GM18511 (cell line): ENCODE results near the gene NOP10.
"Not testable (repeated sequence)": the region's sequence is repeated elsewhere in the genome, so short reads cannot be mapped to it uniquely, and the experiment has no call there.

Experiments
- ATAC-seq: cut with Tn5 transposase; IDR thresholded peaks from one replicate; pipeline ENCODE4 v1.9.1; 2021; ENCODE audit warnings: mild to moderate bottlenecking, moderate library complexity; ENCODE audit not compliant: unreplicated experiment

The NOP10 gene

DNA sequence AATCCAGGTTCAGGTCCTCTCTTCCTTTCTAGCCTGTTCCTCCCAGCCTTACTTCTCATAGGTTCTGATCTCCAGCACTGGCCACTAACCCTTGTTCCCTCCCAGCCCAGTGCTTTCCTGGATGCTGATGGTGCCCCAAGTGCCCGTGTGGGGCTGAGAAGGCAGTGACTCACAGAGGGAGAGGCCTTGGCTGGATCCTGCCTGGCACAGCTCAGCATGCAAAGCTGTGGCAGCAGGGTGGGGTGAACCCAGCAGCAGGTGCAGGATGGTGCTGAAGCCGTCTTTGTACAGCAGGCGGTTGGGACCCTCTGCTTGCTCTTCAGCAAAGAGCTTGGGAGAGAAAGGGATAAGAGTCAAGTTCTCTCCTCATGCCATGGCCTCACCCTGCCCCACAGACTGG is 16.5 kb upstream of the NOP10 start:
- no peak for ATAC-seq

DNA sequence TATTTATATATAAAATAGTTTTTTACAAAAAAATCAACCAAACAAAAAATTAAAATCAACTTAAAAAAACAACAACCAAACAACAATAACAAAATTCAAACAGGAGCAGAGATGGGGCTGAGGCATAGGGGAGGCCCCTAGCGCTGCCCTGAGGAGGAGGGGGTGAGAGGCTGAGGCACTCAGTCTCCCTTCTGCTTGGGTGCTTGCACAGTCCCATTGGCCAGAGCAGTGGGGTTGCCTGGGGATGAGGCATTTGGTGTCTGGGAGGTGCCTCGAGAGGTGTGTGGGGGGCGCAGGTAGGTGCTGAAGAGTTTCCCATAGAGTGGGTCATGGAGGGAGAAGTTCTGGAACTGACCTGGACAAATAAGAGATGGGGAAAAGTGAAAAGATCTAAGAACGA is 16.0 kb upstream of the NOP10 start:
- ATAC-seq = no peak

DNA sequence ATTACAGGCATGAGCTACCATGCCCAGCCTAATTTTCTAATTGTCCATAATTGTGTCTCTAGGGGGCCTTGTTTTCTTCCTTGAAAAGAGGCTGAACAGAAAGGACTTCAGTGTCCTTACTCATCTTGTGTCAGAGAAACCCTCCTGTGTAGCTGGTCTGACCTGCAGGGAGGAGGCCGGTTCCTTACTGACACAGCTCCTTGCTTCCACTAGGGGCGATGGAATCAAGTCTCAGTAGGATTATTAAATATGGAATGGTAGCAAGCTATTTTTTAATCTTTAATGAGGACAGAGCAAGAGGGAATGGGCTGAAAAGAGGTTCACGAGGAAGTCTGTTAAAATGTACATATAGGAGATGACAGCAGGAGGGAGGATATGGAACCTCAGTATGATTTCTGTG is 15.4 kb upstream of the NOP10 start:
- no peak for ATAC-seq

DNA sequence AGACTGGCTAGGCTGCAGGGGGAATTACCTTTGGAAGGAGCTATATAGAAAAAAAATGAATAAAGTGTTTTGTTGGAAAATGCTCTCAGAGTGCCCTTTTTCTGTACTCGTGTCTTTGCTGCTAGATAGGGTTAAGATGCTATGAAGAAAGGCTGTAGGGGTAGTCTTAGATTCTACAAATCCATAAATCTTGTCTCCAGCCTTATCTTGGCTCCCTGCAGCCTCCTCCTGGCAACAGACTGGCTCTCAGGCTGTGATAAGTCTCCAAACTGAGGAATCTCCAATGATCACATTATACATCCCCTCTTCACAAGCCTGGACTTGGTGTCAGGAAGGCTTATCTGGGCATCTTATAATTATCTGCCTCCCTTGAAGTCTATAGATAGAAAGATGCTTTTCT is 14.7 kb upstream of the NOP10 start:
- ATAC-seq = no peak

DNA sequence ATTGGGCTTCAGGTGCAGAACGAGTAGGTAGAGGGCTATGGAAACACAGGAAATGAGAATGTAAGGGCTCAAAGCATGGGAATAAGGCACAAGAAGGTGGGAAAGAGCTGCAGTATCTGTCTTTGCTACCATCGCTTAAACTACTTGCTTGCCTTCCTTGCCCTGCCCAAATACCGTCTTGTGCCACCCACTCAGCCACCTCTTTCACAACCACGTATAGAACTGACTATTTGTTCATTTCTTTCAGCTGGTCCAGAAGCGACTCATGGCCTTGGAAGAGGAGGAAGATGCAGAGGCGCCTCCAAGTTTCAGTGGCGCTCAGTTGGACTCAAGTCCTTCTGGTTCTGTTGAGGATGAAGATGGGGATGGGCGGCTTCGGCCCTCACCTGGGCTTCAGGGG is 12.3 kb upstream of the NOP10 start:
- no peak for ATAC-seq

DNA sequence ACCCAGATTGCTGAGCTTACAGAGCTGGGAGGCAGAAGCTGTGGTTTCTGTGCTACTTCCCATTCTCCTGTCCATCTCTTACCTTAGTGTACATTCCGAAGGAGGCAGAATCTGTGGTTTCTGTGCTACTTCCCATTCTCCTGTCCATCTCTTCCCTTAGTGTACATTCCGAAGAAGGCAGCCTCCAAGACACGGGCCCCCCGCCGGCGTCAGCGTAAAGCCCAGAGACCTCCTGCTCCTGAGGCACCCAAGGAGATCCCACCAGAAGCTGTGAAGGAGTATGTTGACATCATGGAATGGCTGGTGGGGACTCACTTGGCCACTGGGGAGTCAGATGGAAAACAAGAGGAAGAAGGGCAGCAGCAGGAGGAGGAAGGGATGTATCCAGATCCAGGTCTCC is 11.3 kb upstream of the NOP10 start:
- no peak for ATAC-seq

DNA sequence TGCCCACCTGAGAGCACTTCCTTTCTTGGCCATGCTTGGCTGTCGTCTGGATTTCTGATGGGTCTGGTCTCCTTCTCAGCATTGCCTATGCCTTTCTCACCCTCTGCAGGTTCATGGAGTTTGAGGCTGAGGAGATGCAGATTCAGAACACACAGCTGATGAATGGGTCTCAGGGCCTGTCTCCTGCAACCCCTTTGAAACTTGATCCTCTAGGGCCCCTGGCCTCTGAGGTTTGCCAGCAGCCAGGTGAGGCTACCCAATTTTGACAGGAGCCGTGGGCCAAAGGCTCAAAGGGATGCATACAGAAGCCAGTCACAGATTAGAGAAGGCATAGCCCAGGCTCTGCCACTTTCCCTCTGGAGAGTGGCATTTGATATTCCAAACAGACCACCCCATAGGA is 10.7 kb upstream of the NOP10 start:
- no peak for ATAC-seq

DNA sequence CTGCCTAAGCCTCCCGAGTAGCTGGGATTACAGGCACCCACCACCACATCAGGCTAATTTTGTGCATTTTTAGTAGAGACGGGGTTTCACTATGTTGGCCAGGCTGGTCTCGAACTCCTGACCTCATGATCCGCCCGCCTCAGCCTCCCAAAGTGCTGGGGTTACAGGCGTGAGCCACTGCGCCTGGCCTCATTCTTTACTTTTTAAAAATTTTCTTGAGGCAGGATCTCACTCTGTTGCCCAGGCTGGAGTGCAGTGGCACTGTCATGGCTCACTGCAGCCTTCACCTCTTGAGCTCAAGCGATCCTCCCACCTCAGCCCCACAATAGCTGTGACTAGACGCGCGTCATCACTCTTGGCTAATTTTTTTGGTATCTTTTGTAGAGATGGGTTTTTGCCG is 10.1 kb upstream of the NOP10 start:
- ATAC-seq = not testable (repeated sequence)

DNA sequence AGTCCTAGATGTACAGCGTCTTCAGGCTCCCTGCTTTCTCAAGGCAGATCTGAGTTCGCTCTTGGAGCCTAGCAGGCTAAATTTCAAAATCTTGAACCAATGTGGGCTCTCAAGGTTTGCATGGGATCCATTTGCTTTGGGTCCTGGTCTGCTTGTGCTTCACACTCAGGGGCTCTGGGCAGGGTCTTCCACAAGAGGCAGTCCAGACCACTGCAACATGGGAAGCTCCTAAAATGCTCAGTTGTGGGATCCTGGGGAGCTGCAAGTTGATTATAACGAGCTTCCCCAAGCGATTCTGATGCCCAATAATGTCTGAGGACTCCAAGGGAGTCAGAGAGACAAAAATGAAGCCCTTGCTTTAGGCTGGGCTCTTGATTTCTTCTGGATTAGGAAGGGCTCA is 6.8 kb upstream of the NOP10 start:
- ATAC-seq = no peak

DNA sequence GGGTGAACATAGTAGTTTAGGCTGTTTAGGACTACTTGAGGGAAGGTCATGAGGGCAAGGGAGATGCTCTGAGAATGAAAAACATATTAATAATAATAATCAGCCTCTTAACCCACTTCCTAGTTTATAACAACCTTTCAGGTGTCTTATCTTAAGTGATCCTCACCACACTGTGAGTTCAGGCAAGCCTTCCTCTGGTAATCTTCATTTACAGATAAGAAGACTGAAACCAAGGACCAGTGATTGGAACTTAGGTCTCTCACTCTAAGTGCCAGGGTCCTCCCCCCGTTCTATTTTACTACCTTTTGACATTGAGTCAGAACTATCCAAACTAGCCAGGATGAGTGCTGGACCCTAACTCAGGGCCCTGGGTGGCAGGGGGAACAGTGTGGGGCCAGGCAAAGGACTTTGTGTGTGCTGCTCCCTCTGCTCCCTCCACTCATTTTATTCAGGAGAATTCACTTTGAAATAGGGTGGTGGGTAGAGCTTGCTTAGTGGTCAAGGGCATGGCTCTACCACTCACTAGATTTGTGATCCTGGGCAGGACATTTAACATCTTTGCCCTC is 5.9 kb upstream of the NOP10 start:
- no peak for ATAC-seq

DNA sequence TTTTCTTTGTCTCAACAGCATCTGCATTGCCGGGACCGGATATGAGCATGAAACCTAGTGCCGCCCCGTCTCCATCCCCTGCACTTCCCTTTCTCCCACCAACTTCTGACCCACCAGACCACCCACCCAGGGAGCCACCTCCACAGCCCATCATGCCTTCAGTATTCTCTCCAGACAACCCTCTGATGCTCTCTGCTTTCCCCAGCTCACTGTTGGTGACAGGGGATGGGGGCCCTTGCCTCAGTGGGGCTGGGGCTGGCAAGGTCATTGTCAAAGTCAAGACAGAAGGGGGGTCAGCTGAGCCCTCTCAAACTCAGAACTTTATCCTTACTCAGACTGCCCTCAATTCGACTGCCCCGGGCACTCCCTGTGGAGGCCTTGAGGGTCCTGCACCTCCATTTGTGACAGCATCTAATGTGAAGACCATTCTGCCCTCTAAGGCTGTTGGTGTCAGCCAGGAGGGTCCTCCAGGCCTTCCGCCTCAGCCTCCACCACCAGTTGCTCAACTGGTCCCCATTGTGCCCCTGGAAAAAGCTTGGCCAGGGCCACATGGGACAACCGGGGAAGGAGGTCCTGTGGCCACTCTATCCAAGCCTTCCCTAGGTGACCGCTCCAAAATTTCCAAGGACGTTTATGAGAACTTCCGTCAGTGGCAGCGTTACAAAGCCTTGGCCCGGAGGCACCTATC is 5.2 kb upstream of the NOP10 start:
- no peak for ATAC-seq

DNA sequence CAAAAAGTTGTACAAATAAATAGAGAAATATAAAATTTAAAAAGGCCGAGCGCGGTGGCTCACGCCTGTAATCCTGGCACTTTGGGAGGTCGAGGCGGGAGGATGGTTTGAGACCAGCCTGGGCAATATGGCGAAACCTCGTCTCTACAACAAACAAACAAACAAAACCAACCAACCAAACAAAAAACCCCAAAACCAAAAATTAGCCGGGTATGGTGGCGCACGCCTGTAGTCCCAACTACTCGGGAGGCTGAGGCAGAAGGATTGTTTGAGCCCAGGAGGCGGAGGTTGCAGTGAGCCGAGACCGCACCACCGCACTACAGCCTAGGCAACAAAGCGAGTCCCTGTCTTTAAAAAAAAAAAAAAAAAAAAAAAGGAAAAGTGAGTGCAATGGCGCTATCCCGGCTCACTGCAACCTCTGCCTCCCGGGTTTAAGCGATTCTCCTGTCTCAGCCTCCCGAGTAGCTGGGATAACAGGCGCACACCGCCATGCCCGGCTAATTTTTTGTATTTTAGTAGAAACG is 661 bp downstream of the NOP10 start:
- ATAC-seq = not testable (repeated sequence)

DNA sequence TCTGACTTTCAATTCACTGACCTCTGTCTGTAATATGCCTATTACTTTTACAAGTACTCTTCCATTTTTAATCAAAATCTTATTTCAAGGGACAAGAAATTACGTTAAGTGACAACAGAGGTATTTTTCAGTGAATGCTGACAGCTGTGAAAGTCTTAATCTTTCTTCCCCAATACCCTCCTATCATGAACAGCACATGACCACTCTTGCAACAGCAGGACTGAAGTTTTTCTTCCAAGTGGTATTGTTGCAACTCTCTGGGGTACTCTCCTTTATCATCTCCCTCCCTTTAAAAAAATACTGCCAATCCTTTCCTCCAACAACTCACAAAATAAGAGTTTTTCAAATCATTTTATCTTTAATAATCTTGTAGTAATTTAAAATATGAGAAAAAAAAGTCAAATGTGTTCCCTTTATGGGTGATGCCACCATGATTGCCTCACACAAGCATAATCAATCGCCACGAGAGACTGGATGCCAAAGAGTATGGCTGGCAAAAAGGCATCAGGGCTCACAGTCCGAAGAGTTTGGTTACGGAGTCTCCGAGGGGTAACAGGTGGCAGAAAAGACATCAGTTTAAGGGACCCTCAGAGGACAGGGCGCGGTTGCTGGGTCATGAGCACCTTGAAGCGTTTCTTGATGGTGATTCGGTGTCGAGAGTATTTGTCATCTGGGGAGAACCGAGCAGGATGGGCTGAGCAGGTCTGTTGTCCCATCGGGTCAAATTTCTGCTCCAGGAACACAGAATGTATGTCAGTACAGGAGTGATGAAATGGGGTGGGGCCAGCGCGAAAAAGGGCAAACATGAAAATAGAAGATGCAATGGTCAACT is 1.3 kb downstream of the NOP10 start:
- no peak for ATAC-seq

DNA sequence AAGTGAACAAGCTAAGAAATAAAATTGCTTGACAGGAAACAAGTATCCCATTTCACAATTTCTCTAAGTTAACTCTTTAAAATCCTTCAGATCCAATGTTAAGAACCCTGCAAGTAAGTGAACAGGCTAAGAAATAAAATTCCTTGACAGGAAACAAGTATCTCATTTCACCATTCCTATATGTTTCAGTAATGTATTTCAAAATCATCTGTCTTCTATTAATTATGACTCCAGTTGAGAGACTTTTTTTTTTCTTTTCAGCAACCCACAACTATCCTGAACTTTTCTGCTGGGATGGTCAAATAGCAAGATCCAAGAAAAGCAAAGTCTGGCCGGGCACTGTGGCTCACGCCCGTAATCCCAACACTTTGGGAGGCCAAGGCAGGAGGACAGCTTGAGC is 3.0 kb downstream of the NOP10 start:
- ATAC-seq = no peak

DNA sequence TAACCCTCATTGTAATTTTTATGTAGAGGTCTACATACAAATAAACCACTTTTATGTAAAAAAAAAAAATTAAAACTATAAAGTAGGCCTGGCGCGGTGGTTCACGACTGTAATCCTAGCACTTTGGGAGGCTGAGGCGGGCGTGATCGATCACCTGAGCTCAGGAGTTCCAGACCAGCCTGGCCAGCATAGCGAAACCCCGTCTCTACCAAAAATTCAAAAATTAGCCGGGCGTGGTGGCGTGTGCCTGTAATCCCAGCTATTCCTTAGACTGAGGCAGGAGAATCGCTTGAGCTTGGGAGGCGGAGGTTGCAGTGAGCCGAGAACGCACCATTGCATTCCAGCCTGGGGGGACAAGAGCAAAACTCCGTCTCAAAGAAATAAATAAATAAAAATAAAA is 4.6 kb downstream of the NOP10 start:
- no peak for ATAC-seq

DNA sequence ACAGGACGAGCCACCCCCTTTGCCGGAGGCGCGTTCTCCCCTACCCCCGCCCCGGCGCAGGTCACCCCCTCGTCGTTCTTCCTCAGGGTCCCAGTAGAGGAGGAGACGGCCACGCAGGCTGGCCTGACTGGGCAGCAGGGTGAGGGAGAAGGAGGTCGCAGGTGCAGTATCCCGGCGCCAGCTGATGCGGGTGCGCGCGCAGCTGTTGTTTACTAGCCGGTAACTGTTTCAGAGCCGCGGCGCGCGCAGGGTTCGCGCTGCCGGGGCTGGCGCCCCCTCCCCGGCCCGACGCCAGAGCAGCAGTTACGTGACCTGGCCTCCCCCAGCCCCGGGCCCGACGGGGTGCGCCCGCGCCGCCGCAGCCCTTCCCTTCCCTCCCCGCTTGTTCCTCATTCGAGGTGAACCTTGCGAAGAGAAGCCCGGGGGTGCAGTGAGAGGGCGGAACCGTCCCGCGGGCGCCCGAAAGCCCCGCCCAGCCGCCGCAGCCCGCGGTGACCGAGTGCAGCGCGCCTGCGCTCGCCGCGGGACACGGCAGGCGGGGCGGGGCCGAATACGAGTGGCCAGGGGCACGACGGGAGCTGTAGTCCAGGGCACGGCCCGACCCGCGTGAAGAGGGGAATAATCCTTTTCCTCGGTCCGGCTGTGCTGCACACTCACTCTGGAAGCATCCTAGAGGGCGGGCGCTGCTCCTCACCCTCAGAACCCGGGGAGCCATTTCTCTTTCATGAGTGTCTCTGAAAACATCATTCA is 5.2 kb downstream of the NOP10 start, which contains the start of gene SLC12A6:
Gene SLC12A6 (minus strand): TSS at position 225 of the 750 bp plus-strand sequence. CDS start 1,101 bp downstream, outside the sequence.
- peak; percentile 75 for ATAC-seq

DNA sequence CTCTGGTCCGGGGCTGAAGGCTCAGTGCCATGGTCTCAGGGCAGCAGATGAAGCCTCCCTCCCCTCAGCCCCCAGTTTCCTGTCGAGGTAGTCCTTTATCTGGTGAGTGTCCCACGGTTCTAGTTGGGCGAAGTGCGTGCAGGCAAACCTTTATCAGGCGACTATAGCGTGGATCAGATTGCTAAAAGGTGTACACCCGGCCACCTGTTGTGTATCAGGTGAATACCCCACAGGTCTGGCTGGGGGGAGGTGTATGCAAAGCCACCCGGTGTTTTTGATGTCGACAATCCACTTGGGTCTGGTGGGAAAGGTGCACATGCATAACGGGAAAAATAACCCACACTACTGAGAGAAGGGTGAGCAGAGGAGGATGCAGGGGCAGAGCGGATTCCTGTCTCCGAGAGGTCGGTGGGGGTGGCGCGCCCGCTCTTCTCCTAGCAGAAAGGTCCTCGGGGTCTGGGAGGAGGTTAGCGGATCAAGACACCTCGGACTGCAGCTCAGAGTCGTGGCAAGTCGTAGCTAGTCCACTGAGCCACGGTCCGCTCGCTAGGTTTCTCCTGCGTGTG is 5.9 kb downstream of the NOP10 start:
- ATAC-seq = peak; percentile 9

DNA sequence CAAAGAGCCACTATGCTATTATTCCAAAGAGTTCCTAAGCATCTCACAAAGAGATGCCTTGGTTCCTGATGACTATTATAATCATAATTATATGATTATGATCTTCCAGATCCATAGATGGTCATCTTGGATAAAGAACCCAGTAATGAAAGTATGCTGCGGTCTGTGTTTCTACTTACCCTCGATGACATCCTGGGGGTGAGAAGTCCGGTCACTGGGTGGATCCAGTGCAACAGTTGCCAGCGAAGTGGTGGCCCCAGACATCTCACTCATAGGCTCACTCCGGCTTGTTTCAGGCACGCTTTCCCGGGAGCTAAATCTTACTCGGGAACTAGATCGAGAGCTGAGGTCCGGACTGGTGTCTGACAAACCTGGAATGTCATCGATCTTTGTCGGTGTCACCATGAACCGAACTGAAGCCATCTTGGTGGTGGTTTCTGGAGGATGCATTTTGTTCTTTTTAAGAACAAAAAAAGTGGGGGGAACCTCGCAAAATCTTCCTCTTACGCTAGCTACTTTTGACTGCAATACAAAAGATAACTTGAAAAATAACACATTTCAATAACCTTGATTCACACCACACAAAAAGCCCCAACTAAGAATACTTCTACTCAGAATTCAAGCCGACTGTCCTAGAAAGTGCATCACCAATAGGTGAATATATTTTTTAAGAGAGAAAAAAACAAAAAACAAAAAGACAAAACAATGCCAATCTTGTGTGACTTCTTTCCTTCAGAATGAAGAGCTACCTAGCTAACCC is 6.5 kb downstream of the NOP10 start:
- no peak for ATAC-seq

DNA sequence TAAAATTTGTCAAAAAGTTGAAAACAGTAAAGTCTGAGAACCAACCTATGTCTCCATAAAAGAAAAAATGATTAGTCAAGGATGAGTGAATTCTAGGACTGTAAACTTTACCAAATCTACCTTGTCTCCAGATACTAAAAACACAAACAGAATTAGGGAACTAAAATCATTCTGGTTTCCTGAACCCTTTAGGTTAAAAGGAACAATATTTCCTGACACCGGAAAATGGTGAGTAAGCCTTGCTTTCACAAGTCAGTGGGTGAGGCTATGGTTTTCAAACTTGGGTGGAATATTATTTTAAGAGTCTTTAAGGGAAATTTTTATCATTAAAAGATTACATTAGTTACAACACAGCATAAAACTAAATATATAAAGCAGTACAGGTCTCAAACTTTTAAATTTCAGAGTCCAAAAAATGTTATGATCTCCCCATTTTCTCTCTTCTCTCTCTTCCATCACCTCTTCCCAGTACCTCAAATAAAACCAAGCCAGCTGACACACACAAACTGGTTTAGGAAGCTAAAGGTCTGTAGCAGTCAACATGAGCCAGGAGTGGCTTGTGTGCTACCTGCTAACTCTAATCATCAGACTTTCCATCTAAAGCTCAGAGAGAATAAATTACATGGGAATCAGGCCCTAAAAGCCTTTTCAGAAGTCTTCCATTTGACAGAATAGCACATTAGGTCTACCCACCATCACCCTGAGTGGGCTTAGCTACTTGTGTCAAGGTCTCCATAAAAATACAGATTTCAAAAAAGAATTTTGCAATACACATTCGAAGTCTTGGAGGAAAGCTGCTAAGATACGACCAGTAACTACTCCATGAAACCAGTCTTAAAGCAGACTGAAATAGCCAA is 7.5 kb downstream of the NOP10 start:
- ATAC-seq = no peak
